Body of pancreas (tissue), 4 donors: ENCODE data around the gene SMYD1. TPM values are rescaled to one million over a fixed set of nuclear protein-coding genes. Genes with fewer than 3 reads are reported as not detected.

Experiments
- ATAC-seq: fragments of 150-250 bp; one replicate; pipeline ENCODE4 v1.9.1; 2016
- DNase-seq, 4 donors: peaks; one replicate each; pipeline ENCODE4 v3.0.0-alpha.2; 2019
- H3K27ac ChIP-seq, 4 donors: fragments of 200-600 bp; sonication (generic); 1 replicate in 3 of 4; 2 replicates in 1 of 4; pipeline versions ENCODE4 v1.5.1 to v1.6.1; 2016 to 2019; ENCODE audit warnings: mild to moderate bottlenecking in 1 of 4, mixed read lengths in 1 of 4, moderate library complexity in 1 of 4
- H3K27me3 ChIP-seq, 2 donors: fragments of 200-600 bp; sonication (generic); one replicate each; pipeline ENCODE4 v1.6.0; 2016; ENCODE audit warnings: mild to moderate bottlenecking in 1 of 2
- H3K36me3 ChIP-seq, 2 donors: fragments of 200-600 bp; sonication (generic); replicated peaks in 1 of 2; 2 replicates each; pipeline ENCODE4 v1.5.1; 2016; ENCODE audit warnings: low read depth in 2 of 2; ENCODE audit not compliant: insufficient read depth in 1 of 2
- H3K4me1 ChIP-seq: fragments of 200-600 bp; sonication (generic); one replicate; pipeline ENCODE4 v1.6.0; 2016
- H3K4me3 ChIP-seq, 2 donors: fragments of 200-600 bp; sonication (generic); 1 replicate in 1 of 2; 2 replicates in 1 of 2; pipeline ENCODE4 v1.5.1; 2016 to 2019
- H3K9me3 ChIP-seq, 3 donors: fragments of 200-600 bp; sonication (generic); 1 replicate in 2 of 3; 2 replicates in 1 of 3; pipeline ENCODE4 v1.5.1; 2016
- POLR2A ChIP-seq, 3 donors: fragments of 450-650 bp; IDR thresholded peaks; one replicate each; pipeline ENCODE4 v1.6.1; 2016; ENCODE audit warnings: antibody characterized with exemption in 3 of 3, mild to moderate bottlenecking in 2 of 3
- whole genome bisulfite sequencing, 2 donors: methylation state at CpG; one replicate each; pipeline ENCODE4 v1.1.5; 2017; 5-methylcytosine and 5-hydroxymethylcytosine counted together
- intact Hi-C: fragments of 100-400 bp; cut with DNase I; formaldehyde crosslinking; loops from one replicate; pipeline ENCODE4 v1.15.1; 2023
- total RNA-seq, 2 donors: library from RNA; depleted of rRNA; stranded (reverse); fragments of >200 nt; gene quantifications; one replicate each; pipeline ENCODE4 v1.1.0, GENCODE V29; 2016
- TF ChIP-seq, protein P1 (sequence below), 7 experiments: fragments of 450-650 bp in 4 of 7; fragments of 200-600 bp in 3 of 7; sonication (generic) in 3 of 7; IDR thresholded peaks; one replicate each; pipeline ENCODE4 v1.5.1; 2016 to 2019; ENCODE audit warnings: antibody characterized with exemption in 7 of 7

SMYD1 gene
- total RNA-seq, 2 donors from 2014 or later = not detected

DNA sequence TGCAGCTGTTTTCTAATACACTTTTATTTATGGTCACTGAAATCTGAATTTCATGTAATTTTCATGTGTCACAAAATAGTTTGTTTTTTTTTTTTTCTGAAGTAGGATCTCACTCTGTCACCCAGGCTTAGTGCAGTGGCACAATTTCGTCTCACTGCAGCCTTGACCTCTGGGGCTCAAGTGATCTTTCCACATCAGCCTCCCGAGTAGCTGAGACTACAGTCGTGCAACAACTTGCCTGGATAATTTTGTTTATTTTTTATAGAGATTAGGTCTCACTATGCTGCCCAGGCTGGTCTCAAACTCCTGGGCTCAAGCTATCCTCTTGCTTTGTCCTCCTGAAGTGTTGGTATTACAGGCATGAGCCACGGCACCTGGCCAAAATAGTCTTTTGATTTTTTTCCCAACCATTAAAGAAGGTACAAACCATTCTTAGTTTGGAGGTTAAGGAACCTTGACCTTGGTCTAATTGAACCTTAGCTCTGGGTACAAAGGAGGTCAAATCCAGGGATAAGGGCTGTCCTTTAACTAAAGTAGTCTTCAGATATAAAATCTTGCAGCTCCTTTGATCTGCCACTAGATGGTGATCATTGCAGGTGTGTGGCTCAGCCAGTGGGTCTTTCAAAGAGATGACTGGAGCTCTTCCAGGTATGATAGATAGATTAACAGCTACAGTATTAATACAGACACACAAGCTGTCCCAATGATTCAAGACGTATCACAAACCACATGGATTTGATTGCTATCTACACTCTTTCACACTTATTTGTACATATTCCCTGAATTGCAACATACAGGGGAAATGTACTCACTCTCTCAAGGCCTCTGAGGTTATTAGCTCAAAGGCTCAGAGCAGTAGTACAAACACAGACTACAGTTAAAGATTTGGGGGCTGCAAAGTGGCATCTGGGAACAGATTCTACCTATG lies 7.4 kb upstream of the SMYD1 start:
- H3K27me3 ChIP-seq = no peaks in the 10 kb centered on the region
- H3K4me1 ChIP-seq = peaks cover 15% of the 10 kb centered on the region
- TF ChIP-seq POLR2A (IDR thresholded peaks at IDR 0.05) = no peak
- TF ChIP-seq, protein P1, sequence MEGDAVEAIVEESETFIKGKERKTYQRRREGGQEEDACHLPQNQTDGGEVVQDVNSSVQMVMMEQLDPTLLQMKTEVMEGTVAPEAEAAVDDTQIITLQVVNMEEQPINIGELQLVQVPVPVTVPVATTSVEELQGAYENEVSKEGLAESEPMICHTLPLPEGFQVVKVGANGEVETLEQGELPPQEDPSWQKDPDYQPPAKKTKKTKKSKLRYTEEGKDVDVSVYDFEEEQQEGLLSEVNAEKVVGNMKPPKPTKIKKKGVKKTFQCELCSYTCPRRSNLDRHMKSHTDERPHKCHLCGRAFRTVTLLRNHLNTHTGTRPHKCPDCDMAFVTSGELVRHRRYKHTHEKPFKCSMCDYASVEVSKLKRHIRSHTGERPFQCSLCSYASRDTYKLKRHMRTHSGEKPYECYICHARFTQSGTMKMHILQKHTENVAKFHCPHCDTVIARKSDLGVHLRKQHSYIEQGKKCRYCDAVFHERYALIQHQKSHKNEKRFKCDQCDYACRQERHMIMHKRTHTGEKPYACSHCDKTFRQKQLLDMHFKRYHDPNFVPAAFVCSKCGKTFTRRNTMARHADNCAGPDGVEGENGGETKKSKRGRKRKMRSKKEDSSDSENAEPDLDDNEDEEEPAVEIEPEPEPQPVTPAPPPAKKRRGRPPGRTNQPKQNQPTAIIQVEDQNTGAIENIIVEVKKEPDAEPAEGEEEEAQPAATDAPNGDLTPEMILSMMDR (IDR thresholded peaks at IDR 0.05) = peak; percentile 67 to 77 (median 72)
- ATAC-seq (no peak), DNase-seq (peak in 2 of 4 donors; percentile 18 to 24)
- no peaks in the 10 kb centered on the region for H3K36me3 ChIP-seq
- WGBS, 2 donors = 27 to 34% methylated on average over 5 of the region's 5 CpGs
- H3K9me3 ChIP-seq = no peaks in the 10 kb centered on the region
- intact Hi-C loops = loop anchor here (5.0 kb wide), 1 partner anchor 102 kb away; no protein-coding TSS in a partner anchor
- H3K27ac ChIP-seq = no peak overlapping the region
- H3K4me3 ChIP-seq = no peak overlapping the region

DNA sequence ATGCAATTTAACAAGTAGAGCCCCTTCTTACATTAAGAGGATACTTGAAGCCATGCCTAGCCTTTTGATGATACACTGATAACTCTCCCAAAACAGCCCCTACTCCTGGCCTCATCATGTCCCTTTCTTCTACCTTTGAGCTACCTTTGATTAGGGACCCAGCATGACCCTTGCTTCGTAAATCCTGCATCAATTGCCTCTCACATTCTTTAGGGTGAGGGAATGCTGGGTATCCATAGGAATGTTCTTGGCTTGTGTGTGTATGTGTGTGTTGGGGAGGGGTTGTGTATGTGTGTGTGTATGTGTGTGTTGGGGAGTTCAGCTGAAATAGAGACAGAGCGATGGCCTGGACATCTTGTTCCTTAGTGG lies 6.7 kb upstream of the SMYD1 start:
- DNase-seq (no peak), ATAC-seq (no peak)
- Histone ChIP-seq H3K4me1 (peaks cover 13% of the 10 kb centered on the region), H3K36me3 (no peaks in the 10 kb centered on the region), H3K27me3 (no peaks in the 10 kb centered on the region), H3K9me3 (no peaks in the 10 kb centered on the region), H3K4me3 (no peak overlapping the region), H3K27ac (no peak overlapping the region)
- no peak for TF ChIP-seq POLR2A (IDR thresholded peaks at IDR 0.05)
- 70% methylated on average over 2 of the region's 2 CpGs for WGBS, 2 donors
- intact Hi-C loops = no loop called here

DNA sequence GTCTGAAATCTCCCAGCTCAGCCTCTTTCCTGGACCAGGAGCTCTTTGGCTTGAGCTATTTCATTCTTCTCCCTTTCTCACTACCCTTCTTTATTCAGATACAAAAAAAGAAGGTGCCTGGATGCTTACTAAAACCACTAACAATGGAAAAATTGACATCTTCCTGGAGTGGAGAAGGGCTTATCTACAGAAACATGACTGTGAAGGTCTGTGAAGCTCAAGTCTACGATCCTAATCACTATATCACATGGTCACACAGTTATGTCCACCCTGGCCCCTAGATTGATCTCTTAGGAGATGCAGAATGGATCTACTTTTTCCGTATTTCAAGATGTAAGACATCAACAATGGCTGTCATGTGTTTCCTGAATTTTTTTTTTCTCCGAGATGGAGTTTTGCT lies 6.3 kb upstream of the SMYD1 start:
- 70 to 75% methylated on average over 3 of the region's 3 CpGs for WGBS, 2 donors
- Histone ChIP-seq H3K9me3 (no peaks in the 10 kb centered on the region), H3K4me1 (peaks cover 9% of the 10 kb centered on the region), H3K27ac (no peak overlapping the region), H3K4me3 (no peak overlapping the region), H3K36me3 (no peaks in the 10 kb centered on the region), H3K27me3 (no peaks in the 10 kb centered on the region)
- DNase-seq (no peak), ATAC-seq (no peak)
- intact Hi-C loops = no loop called here
- TF ChIP-seq, protein P1 (IDR thresholded peaks at IDR 0.05) = no peak
- no peak for TF ChIP-seq POLR2A (IDR thresholded peaks at IDR 0.05)

DNA sequence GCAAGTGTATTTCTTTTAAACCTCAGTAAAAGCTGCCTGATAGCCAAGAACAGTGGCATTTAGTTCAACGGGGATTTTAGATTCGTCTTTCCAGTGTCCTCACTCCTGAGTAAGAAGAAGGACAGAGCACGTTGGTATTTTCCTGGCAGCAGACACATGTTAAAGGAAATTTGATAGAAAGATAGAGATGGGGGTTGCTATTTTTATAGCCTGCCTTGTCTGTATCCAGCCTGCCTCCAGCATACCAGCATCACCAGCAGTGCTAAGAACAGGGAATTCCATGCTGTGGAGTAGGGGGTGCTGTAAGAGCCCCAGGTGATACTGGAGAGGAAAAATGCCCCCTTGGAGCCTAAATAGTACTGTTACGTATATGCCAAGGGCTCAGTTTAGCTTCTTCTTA lies 1.1 kb upstream of the SMYD1 start:
- H3K27ac ChIP-seq = no peak overlapping the region
- 52 to 62% methylated on average over 4 of the region's 4 CpGs for WGBS, 2 donors
- intact Hi-C loops = no loop called here

DNA sequence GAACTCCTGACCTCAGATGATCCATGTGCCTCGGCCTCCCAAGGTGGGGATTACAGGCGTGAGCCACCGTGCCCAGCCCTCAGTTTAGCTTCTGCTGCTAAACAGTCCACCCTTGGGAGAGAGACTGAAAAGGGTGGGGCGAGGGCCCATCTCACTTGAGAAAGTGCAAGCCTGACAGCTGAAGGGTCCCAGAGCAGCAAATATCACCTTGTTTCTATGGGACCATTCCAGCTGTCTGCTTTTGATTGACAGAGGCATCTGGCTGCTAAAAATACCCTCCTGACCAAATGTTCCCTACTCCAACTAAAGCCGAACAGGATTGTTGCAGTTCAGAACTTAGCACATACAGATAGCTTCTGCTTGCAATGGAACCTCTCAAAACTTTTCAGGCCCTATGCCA lies 436 bp upstream of the SMYD1 start:
- H3K27ac ChIP-seq = no peak overlapping the region
- WGBS, 2 donors = 60 to 81% methylated on average over 1 to 5 of the region's 5 CpGs
- H3K36me3 ChIP-seq = no peaks in the 10 kb centered on the region
- no peaks in the 10 kb centered on the region for H3K4me1 ChIP-seq
- no peak for TF ChIP-seq POLR2A (IDR thresholded peaks at IDR 0.05)
- TF ChIP-seq, protein P1 (IDR thresholded peaks at IDR 0.05) = no peak
- no peaks in the 10 kb centered on the region for H3K9me3 ChIP-seq
- H3K4me3 ChIP-seq = no peak overlapping the region
- intact Hi-C loops = no loop called here
- H3K27me3 ChIP-seq = no peaks in the 10 kb centered on the region
- no peak for DNase-seq
- no peak for ATAC-seq

More for the DNA sequence above, 1.1 kb upstream of the SMYD1 start:
- no peak for DNase-seq
- no peaks in the 10 kb centered on the region for H3K4me1 ChIP-seq
- no peaks in the 10 kb centered on the region for H3K9me3 ChIP-seq
- TF ChIP-seq, protein P1 (IDR thresholded peaks at IDR 0.05) = no peak
- TF ChIP-seq POLR2A (IDR thresholded peaks at IDR 0.05) = no peak
- no peak for ATAC-seq
- H3K4me3 ChIP-seq = no peak overlapping the region
- no peaks in the 10 kb centered on the region for H3K36me3 ChIP-seq
- no peaks in the 10 kb centered on the region for H3K27me3 ChIP-seq
